ENCODE results near the gene EGR4.

EGR4 gene

DNA sequence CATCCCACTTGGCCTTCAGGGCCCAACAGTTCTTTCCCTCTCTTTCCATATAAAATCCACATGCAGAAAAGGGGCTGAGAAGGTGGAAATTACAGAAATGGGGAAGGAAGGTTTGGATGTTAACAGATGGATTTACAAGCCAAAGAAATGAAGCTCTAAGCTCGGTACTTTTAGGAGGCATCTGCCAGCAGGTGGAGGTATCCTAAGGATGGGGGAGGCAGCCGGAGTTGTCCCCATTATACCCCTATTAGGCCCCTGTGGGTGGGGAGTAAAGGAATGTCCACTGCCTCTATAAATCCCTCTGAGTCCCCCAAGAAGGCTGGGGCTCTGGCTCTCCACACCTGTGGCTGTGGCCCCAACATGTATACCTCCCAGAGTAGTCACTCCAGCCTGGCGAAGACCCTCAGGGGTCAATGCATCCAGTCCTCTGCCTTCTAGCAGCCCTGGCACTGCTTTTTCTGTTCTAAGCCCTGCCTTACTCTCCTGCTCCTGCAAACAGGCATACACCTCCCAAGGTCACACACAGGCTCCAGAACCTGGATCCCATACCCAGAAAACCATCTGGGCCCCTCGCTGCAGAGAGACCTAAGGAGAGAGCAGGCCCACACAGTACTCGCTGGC lies 10.3 kb downstream of the EGR4 start:
- no peak for ATAC-seq
- TF ChIP-seq BACH2 (CRISPR knock-in tag; IDR thresholded peaks at IDR 0.05; ENCODE audit: borderline replicate concordance) = no peak
- TF ChIP-seq ZC3H10 (CRISPR knock-in tag; IDR thresholded peaks at IDR 0.05) = no peak
- no peak for TF ChIP-seq GLIS3 (CRISPR knock-in tag; IDR thresholded peaks at IDR 0.05)
- TF ChIP-seq TSHZ2 (CRISPR knock-in tag; IDR thresholded peaks at IDR 0.05) = no peak
- no peak for TF ChIP-seq POU6F1 (CRISPR knock-in tag; IDR thresholded peaks at IDR 0.05; ENCODE audit: borderline replicate concordance, low read depth)
- no peak for TF ChIP-seq TCF4 (CRISPR knock-in tag; IDR thresholded peaks at IDR 0.05; ENCODE audit: borderline replicate concordance)
- TF ChIP-seq, protein P1, sequence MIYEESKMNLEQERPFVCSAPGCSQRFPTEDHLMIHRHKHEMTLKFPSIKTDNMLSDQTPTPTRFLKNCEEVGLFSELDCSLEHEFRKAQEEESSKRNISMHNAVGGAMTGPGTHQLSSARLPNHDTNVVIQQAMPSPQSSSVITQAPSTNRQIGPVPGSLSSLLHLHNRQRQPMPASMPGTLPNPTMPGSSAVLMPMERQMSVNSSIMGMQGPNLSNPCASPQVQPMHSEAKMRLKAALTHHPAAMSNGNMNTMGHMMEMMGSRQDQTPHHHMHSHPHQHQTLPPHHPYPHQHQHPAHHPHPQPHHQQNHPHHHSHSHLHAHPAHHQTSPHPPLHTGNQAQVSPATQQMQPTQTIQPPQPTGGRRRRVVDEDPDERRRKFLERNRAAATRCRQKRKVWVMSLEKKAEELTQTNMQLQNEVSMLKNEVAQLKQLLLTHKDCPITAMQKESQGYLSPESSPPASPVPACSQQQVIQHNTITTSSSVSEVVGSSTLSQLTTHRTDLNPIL (CRISPR knock-in tag; IDR thresholded peaks at IDR 0.05; ENCODE audit: low read depth) = no peak
- TF ChIP-seq SNAI2 (CRISPR knock-in tag; IDR thresholded peaks at IDR 0.05) = no peak
- no peak for TF ChIP-seq ZNF70 (CRISPR knock-in tag; IDR thresholded peaks at IDR 0.05)
- no peak for TF ChIP-seq RARB (CRISPR knock-in tag; IDR thresholded peaks at IDR 0.05)
- TF ChIP-seq CSRNP3 (CRISPR knock-in tag; IDR thresholded peaks at IDR 0.05) = no peak

DNA sequence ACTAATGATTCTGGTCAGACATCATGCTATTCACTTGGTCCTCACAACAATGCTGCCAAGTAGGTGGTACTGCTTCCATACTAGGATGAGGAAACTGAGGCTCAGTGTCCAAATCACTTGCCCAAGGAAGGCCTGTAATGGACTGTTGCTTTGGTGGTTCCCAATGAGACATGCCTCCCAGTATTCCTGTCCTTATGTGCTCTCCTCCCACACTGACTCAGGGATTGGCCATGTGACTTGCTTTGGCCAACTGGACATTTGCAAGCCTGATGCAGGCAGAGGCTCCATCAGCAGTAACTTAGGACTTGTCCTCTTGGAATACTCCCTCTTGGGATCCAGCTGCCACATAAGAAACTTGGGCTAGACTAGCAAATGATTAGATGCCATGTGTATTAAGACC lies 12.1 kb downstream of the EGR4 start:
- no peak for TF ChIP-seq ZNF565 (CRISPR knock-in tag; conservative IDR thresholded peaks at IDR 0.05; ENCODE audit: low read depth)
- no peak for TF ChIP-seq CSRNP3 (CRISPR knock-in tag; IDR thresholded peaks at IDR 0.05)
- no peak for TF ChIP-seq ZC3H10 (CRISPR knock-in tag; IDR thresholded peaks at IDR 0.05)
- TF ChIP-seq RARB (CRISPR knock-in tag; IDR thresholded peaks at IDR 0.05) = no peak
- no peak for TF ChIP-seq ISL1 (CRISPR knock-in tag; IDR thresholded peaks at IDR 0.05)
- TF ChIP-seq, protein P1 (CRISPR knock-in tag; IDR thresholded peaks at IDR 0.05; ENCODE audit: low read depth) = no peak
- no peak for TF ChIP-seq GLIS3 (CRISPR knock-in tag; IDR thresholded peaks at IDR 0.05)
- no peak for ATAC-seq

GRCh38 chr2:73279852-73280251 lies 13.5 kb downstream of the EGR4 start:
- ATAC-seq = no peak
- TF ChIP-seq, protein P1 (CRISPR knock-in tag; IDR thresholded peaks at IDR 0.05; ENCODE audit: low read depth) = no peak

- no peak for TF ChIP-seq CSRNP3 (CRISPR knock-in tag; IDR thresholded peaks at IDR 0.05)
- no peak for TF ChIP-seq PPARA (CRISPR knock-in tag; IDR thresholded peaks at IDR 0.05; ENCODE audit: borderline replicate concordance)
- no peak for TF ChIP-seq ZFP3 (CRISPR knock-in tag; IDR thresholded peaks at IDR 0.05)
- TF ChIP-seq TCF4 (CRISPR knock-in tag; IDR thresholded peaks at IDR 0.05; ENCODE audit: borderline replicate concordance) = no peak
- TF ChIP-seq RARB (CRISPR knock-in tag; IDR thresholded peaks at IDR 0.05) = no peak
- no peak for TF ChIP-seq ISL1 (CRISPR knock-in tag; IDR thresholded peaks at IDR 0.05)
- no peak for TF ChIP-seq CSDC2 (CRISPR knock-in tag; IDR thresholded peaks at IDR 0.05)
- TF ChIP-seq ZNF565 (CRISPR knock-in tag; conservative IDR thresholded peaks at IDR 0.05; ENCODE audit: low read depth) = no peak
- ATAC-seq = no peak
Measured at GRCh38 chr2:73272270-73272669, 21.1 kb downstream of the EGR4 start.
